ENCODE data around the gene TAS2R40. TPM values are rescaled to one million over a fixed set of nuclear protein-coding genes. Genes with fewer than 3 reads are reported as not detected.
A peak's percentile ranks its signal among the peaks of the same experiment; 100 is the strongest.

TAS2R40 gene
- total RNA-seq, 6 donors from 2014 or later = not detected

GRCh38 chr7:143227806-143228205, 6.0 kb downstream of the TAS2R40 start:
- Histone ChIP-seq H3K4me3 (no peak overlapping the region), H3K9me3 (no peaks in the 10 kb centered on the region), H3K27ac (peak overlapping the region in 1 of 4 donors; percentile 4), H3K27me3 (no peaks in the 10 kb centered on the region), H3K4me1 (peaks cover 3 to 5% (median 3%) of the 10 kb centered on the region in 4 donors), H3K36me3 (no peaks in the 10 kb centered on the region)
- ATAC-seq (ENCODE audit: low FRiP score in 2 of 2) = no peak
- 35 to 45% methylated on average over 1 of the region's 1 CpG for WGBS, 2 donors
- TF ChIP-seq POLR2A (IDR thresholded peaks at IDR 0.05) = no peak
- no peak for TF ChIP-seq CTCF (IDR thresholded peaks at IDR 0.05)
- no peak for TF ChIP-seq POLR2AphosphoS5 (IDR thresholded peaks at IDR 0.05)
- TF ChIP-seq EP300 (IDR thresholded peaks at IDR 0.05) = no peak
- DNase-seq = no peak

GRCh38 chr7:143229054-143229790, 7.4 kb downstream of the TAS2R40 start:
- Histone ChIP-seq H3K27ac (no peak overlapping the region), H3K4me3 (no peak overlapping the region), H3K27me3 (no peaks in the 10 kb centered on the region), H3K9me3 (no peaks in the 10 kb centered on the region), H3K36me3 (no peaks in the 10 kb centered on the region), H3K4me1 (peaks cover 3 to 5% (median 3%) of the 10 kb centered on the region in 4 donors)
- 52 to 53% methylated on average over 9 of the region's 9 CpGs for WGBS, 2 donors
- no peak for ATAC-seq (ENCODE audit: low FRiP score in 2 of 2)
- DNase-seq = no peak
- TF ChIP-seq POLR2AphosphoS5 (IDR thresholded peaks at IDR 0.05) (no peak), EP300 (IDR thresholded peaks at IDR 0.05) (no peak), POLR2A (IDR thresholded peaks at IDR 0.05) (no peak), CTCF (IDR thresholded peaks at IDR 0.05) (no peak)

DNA sequence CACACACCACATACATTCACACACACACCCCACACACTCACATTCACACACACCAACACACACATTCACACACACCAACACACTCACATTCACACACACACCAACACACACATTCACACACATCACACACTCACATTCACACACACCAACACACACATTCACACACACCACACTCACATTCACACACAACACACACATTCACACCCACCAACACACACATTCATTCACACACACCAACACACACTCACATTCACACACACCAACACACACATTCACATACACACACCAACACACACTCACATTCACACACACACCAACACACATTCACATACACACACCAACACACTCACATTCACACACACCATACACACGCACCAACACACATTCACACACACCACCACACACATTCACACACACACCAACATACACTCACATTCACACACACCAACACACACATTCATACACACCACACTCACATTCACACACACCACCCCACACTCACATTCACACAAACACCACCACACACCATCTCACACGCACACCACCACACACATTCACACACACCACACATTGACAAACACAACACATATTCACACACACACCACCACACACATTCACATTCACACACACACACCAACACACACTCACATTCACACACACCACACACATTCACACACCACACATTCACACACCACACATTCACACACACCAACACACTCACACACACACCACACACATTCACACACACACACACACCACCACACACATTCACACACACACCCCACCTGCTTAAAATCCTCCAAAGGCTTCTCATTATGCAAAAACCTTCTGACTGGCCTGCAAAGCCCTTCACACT, 9.0 kb downstream of the TAS2R40 start:
- DNase-seq (peak in 1 of 2 donors; percentile 10), ATAC-seq (ENCODE audit: low FRiP score in 2 of 2) (no peak)
- no peaks in the 10 kb centered on the region for H3K36me3 ChIP-seq
- TF ChIP-seq POLR2AphosphoS5 (IDR thresholded peaks at IDR 0.05) = no peak
- H3K9me3 ChIP-seq = no peaks in the 10 kb centered on the region
- peaks cover 3 to 5% (median 3%) of the 10 kb centered on the region in 4 donors for H3K4me1 ChIP-seq
- 94% methylated on average over 2 of the region's 2 CpGs for WGBS, 2 donors
- H3K27me3 ChIP-seq = no peaks in the 10 kb centered on the region
- H3K27ac ChIP-seq = no peak overlapping the region
- H3K4me3 ChIP-seq = no peak overlapping the region

GRCh38 chr7:143233816-143234532, 12.1 kb downstream of the TAS2R40 start:
- 96 to 98% methylated on average over 2 of the region's 2 CpGs for WGBS, 2 donors
- H3K27me3 ChIP-seq = no peaks in the 10 kb centered on the region
- H3K36me3 ChIP-seq = no peaks in the 10 kb centered on the region
- TF ChIP-seq POLR2AphosphoS5 (IDR thresholded peaks at IDR 0.05) (no peak), CTCF (IDR thresholded peaks at IDR 0.05) (no peak), POLR2A (IDR thresholded peaks at IDR 0.05) (no peak), EP300 (IDR thresholded peaks at IDR 0.05) (no peak)
- no peak overlapping the region for H3K4me3 ChIP-seq
- ATAC-seq (ENCODE audit: low FRiP score in 2 of 2) (no peak), DNase-seq (no peak)
- H3K4me1 ChIP-seq = peaks cover 0 to 3% (median 0%) of the 10 kb centered on the region in 4 donors
- H3K9me3 ChIP-seq = no peaks in the 10 kb centered on the region
- H3K27ac ChIP-seq = no peak overlapping the region

DNA sequence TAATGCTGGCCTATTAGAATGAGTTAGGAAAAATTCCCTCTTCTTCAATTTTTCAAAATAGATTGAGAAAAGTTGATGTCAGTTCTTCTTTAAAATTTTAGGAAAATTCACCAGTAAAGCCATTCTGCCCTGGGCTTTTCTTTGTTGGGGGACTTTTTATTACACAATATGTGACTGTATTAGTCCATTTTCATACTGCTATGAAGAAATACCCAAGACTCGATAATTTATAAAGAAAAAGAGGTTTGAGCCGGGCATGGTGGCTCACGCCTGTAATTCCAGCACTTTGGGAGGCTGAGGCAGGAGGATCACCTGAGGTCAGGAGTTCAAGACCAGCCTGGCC, 12.7 kb downstream of the TAS2R40 start:
- Histone ChIP-seq H3K9me3 (no peaks in the 10 kb centered on the region), H3K27ac (no peak overlapping the region), H3K36me3 (no peaks in the 10 kb centered on the region), H3K4me1 (no peaks in the 10 kb centered on the region), H3K4me3 (no peak overlapping the region), H3K27me3 (no peaks in the 10 kb centered on the region)
- ATAC-seq (ENCODE audit: low FRiP score in 2 of 2) (no peak), DNase-seq (no peak)
- WGBS, 2 donors = 85 to 89% methylated on average over 3 of the region's 3 CpGs
- TF ChIP-seq POLR2AphosphoS5 (IDR thresholded peaks at IDR 0.05) (no peak), CTCF (IDR thresholded peaks at IDR 0.05) (no peak), EP300 (IDR thresholded peaks at IDR 0.05) (no peak), POLR2A (IDR thresholded peaks at IDR 0.05) (no peak)

Data from upper lobe of left lung (tissue), 6 donors.